ENCODE data around the gene RPUSD3.

The RPUSD3 gene

DNA sequence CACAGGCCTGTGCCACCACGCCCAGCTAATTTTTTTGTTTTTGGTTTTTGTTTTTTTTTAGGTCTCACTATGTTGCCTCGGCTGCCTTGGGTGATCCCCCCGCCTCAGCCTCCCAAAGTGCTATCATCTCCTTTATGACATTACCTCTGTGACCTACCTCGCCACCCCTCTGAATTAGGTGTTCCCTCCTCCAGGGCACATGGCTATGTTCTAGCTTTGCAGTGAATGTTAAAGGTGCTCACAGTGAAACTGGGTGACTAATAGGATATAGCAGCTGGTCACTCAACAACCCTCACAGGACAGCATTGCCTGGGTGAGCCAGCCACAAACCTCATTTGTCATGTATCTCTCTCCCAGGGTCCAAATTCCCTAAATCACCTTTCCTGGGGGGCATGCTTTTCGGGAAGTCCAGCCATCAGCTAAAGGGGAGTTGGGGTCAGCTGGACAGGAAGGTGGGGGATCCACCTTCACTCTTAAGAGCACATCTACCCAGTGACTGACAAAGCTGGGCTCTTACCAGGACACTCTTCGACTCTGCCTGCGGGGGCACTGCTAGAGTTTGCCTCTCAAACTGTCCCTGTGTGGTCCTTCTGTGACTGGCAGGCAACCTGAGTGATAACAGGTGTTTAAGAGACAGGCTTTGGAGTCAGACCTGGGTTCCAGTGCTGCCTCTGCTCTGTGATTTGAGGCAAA, 35.3 kb downstream of the RPUSD3 start:
- Histone ChIP-seq H3K36me3 (ENCODE audit: control insufficient read depth, insufficient read depth, low read length) (peaks cover 31% of the 10 kb centered on the region), H3K27me3 (ENCODE audit: control insufficient read depth, insufficient read depth, low read length) (peaks cover 14% of the 10 kb centered on the region), H3K9me3 (ENCODE audit: control insufficient read depth, insufficient read depth, low read length) (no peaks in the 10 kb centered on the region), H3K4me1 (ENCODE audit: control insufficient read depth, insufficient read depth, low read length) (peaks cover 8% of the 10 kb centered on the region), H3K9ac (ENCODE audit: low read depth, low read length) (no peak overlapping the region), H3K4me3 (ENCODE audit: low read depth, low read length) (no peak overlapping the region)

- Histone ChIP-seq H3K36me3 (ENCODE audit: control insufficient read depth, insufficient read depth, low read length) (peaks cover 36% of the 10 kb centered on the region), H3K4me1 (ENCODE audit: control insufficient read depth, insufficient read depth, low read length) (peaks cover 8% of the 10 kb centered on the region), H3K9ac (ENCODE audit: low read depth, low read length) (no peak overlapping the region), H3K27me3 (ENCODE audit: control insufficient read depth, insufficient read depth, low read length) (peaks cover 14% of the 10 kb centered on the region), H3K9me3 (ENCODE audit: control insufficient read depth, insufficient read depth, low read length) (no peaks in the 10 kb centered on the region), H3K4me3 (ENCODE audit: low read depth, low read length) (no peak overlapping the region)
These were observed 35.8 kb downstream of the RPUSD3 start for GRCh38 chr3:9807981-9808344.

GRCh38 chr3:9806688-9807589, 36.9 kb downstream of the RPUSD3 start:
- peaks cover 36% of the 10 kb centered on the region for H3K36me3 ChIP-seq (ENCODE audit: control insufficient read depth, insufficient read depth, low read length)
- peaks cover 8% of the 10 kb centered on the region for H3K4me1 ChIP-seq (ENCODE audit: control insufficient read depth, insufficient read depth, low read length)
- H3K9ac ChIP-seq (ENCODE audit: low read depth, low read length), result no peak overlapping the region
- H3K9me3 ChIP-seq (ENCODE audit: control insufficient read depth, insufficient read depth, low read length), result no peaks in the 10 kb centered on the region
- peaks cover 14% of the 10 kb centered on the region for H3K27me3 ChIP-seq (ENCODE audit: control insufficient read depth, insufficient read depth, low read length)
- no peak overlapping the region for H3K4me3 ChIP-seq (ENCODE audit: low read depth, low read length)

GRCh38 chr3:9806137-9806536, 37.7 kb downstream of the RPUSD3 start:
- peaks cover 7% of the 10 kb centered on the region for H3K27me3 ChIP-seq (ENCODE audit: control insufficient read depth, insufficient read depth, low read length)
- no peak overlapping the region for H3K9ac ChIP-seq (ENCODE audit: low read depth, low read length)
- no peak overlapping the region for H3K4me3 ChIP-seq (ENCODE audit: low read depth, low read length)
- peaks cover 43% of the 10 kb centered on the region for H3K36me3 ChIP-seq (ENCODE audit: control insufficient read depth, insufficient read depth, low read length)
- H3K9me3 ChIP-seq (ENCODE audit: control insufficient read depth, insufficient read depth, low read length), result no peaks in the 10 kb centered on the region
- H3K4me1 ChIP-seq (ENCODE audit: control insufficient read depth, insufficient read depth, low read length), result peaks cover 8% of the 10 kb centered on the region

- H3K4me1 ChIP-seq (ENCODE audit: control insufficient read depth, insufficient read depth, low read length), result peaks cover 4% of the 10 kb centered on the region
- no peak overlapping the region for H3K4me3 ChIP-seq (ENCODE audit: low read depth, low read length)
- H3K27me3 ChIP-seq (ENCODE audit: control insufficient read depth, insufficient read depth, low read length), result no peaks in the 10 kb centered on the region
- H3K9me3 ChIP-seq (ENCODE audit: control insufficient read depth, insufficient read depth, low read length), result no peaks in the 10 kb centered on the region
- no peak overlapping the region for H3K9ac ChIP-seq (ENCODE audit: low read depth, low read length)
- H3K36me3 ChIP-seq (ENCODE audit: control insufficient read depth, insufficient read depth, low read length), result peaks cover 52% of the 10 kb centered on the region
These were observed 38.8 kb downstream of the RPUSD3 start for GRCh38 chr3:9804996-9805395.

DNA sequence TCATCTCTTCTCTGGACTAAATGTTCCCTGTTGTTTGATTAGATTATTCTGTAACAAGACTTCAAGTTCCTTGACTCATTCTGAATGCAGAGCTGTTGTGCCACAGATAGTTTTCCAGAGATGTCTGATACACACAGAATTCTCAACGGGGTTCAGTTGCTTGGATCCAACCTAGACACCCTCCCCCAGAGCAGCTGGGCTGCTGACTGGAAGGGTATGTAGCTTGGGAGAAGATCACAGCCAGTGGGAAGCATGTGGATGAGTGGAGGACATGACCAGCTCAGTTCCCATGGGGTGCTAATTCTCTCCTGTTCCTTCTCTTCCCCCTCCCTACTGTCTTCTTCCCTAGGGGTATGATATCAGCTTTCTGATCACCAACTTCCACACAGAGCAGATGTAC, 40.3 kb downstream of the RPUSD3 start:
- peaks cover 58% of the 10 kb centered on the region for H3K36me3 ChIP-seq (ENCODE audit: control insufficient read depth, insufficient read depth, low read length)
- H3K9me3 ChIP-seq (ENCODE audit: control insufficient read depth, insufficient read depth, low read length), result no peaks in the 10 kb centered on the region
- H3K27me3 ChIP-seq (ENCODE audit: control insufficient read depth, insufficient read depth, low read length), result no peaks in the 10 kb centered on the region
- H3K9ac ChIP-seq (ENCODE audit: low read depth, low read length), result no peak overlapping the region
- no peak overlapping the region for H3K4me3 ChIP-seq (ENCODE audit: low read depth, low read length)
- no peaks in the 10 kb centered on the region for H3K4me1 ChIP-seq (ENCODE audit: control insufficient read depth, insufficient read depth, low read length)

- H3K36me3 ChIP-seq (ENCODE audit: control insufficient read depth, insufficient read depth, low read length), result peaks cover 52% of the 10 kb centered on the region
These were observed 43.3 kb downstream of the RPUSD3 start for GRCh38 chr3:9800529-9800928.

DNA sequence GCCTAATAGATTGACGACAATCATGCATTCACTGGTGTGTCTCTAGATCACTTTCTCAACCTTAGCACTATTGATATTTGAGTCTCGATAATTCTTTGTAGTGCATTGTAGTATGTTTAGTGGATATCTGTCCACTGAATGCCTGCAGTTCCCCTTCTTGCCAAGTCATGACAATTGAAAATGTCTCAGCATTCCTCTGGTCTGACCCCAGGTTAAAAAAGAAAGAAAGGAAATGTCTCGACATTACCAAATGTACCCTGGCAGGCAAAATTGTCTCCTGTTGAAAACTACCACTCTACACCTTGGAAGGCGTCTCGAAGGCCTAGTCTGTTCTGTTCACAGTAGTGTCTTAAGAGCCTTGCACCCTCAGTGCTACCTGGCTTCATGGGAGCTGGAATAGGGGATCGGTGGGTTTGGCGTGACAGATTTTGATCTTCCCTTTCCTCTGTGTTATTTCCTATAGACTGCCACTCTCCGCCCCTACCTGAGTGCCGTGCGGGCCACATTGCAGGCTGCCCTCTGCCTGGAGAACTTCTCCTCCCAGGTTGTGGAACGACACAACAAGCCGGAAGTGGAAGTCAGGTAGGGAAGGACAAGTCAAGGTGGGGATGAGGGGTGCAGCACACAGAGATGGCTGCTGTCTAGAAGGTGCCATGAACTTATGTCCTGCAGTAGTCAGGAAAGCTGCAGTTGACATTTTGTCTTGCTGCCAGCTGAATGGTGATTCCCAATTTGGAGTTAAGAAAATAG, 46.4 kb downstream of the RPUSD3 start:
- no peaks in the 10 kb centered on the region for H3K27me3 ChIP-seq (ENCODE audit: control insufficient read depth, insufficient read depth, low read length)
- H3K4me1 ChIP-seq (ENCODE audit: control insufficient read depth, insufficient read depth, low read length), result no peaks in the 10 kb centered on the region
- no peak overlapping the region for H3K9ac ChIP-seq (ENCODE audit: low read depth, low read length)
- peaks cover 29% of the 10 kb centered on the region for H3K36me3 ChIP-seq (ENCODE audit: control insufficient read depth, insufficient read depth, low read length)
- H3K9me3 ChIP-seq (ENCODE audit: control insufficient read depth, insufficient read depth, low read length), result no peaks in the 10 kb centered on the region
- H3K4me3 ChIP-seq (ENCODE audit: low read depth, low read length), result no peak overlapping the region

More at GRCh38 chr3:9800529-9800928, 43.3 kb downstream of the RPUSD3 start:
- H3K4me3 ChIP-seq (ENCODE audit: low read depth, low read length), result no peak overlapping the region
- no peak overlapping the region for H3K9ac ChIP-seq (ENCODE audit: low read depth, low read length)
- H3K4me1 ChIP-seq (ENCODE audit: control insufficient read depth, insufficient read depth, low read length), result no peaks in the 10 kb centered on the region
- no peaks in the 10 kb centered on the region for H3K27me3 ChIP-seq (ENCODE audit: control insufficient read depth, insufficient read depth, low read length)
- H3K9me3 ChIP-seq (ENCODE audit: control insufficient read depth, insufficient read depth, low read length), result no peaks in the 10 kb centered on the region

- H3K27me3 ChIP-seq (ENCODE audit: control insufficient read depth, insufficient read depth, low read length), result no peaks in the 10 kb centered on the region
- H3K4me3 ChIP-seq (ENCODE audit: low read depth, low read length), result no peak overlapping the region
- H3K4me1 ChIP-seq (ENCODE audit: control insufficient read depth, insufficient read depth, low read length), result no peaks in the 10 kb centered on the region
- H3K36me3 ChIP-seq (ENCODE audit: control insufficient read depth, insufficient read depth, low read length), result peaks cover 18% of the 10 kb centered on the region
- H3K9ac ChIP-seq (ENCODE audit: low read depth, low read length), result no peak overlapping the region
- no peaks in the 10 kb centered on the region for H3K9me3 ChIP-seq (ENCODE audit: control insufficient read depth, insufficient read depth, low read length)
These were observed 48.6 kb downstream of the RPUSD3 start for GRCh38 chr3:9795207-9795606.

GRCh38 chr3:9794400-9794799, 49.4 kb downstream of the RPUSD3 start:
- H3K4me3 ChIP-seq (ENCODE audit: low read depth, low read length), result no peak overlapping the region
- H3K4me1 ChIP-seq (ENCODE audit: control insufficient read depth, insufficient read depth, low read length), result no peaks in the 10 kb centered on the region
- no peaks in the 10 kb centered on the region for H3K9me3 ChIP-seq (ENCODE audit: control insufficient read depth, insufficient read depth, low read length)
- no peaks in the 10 kb centered on the region for H3K27me3 ChIP-seq (ENCODE audit: control insufficient read depth, insufficient read depth, low read length)
- H3K9ac ChIP-seq (ENCODE audit: low read depth, low read length), result no peak overlapping the region
- H3K36me3 ChIP-seq (ENCODE audit: control insufficient read depth, insufficient read depth, low read length), result peaks cover 15% of the 10 kb centered on the region

DNA sequence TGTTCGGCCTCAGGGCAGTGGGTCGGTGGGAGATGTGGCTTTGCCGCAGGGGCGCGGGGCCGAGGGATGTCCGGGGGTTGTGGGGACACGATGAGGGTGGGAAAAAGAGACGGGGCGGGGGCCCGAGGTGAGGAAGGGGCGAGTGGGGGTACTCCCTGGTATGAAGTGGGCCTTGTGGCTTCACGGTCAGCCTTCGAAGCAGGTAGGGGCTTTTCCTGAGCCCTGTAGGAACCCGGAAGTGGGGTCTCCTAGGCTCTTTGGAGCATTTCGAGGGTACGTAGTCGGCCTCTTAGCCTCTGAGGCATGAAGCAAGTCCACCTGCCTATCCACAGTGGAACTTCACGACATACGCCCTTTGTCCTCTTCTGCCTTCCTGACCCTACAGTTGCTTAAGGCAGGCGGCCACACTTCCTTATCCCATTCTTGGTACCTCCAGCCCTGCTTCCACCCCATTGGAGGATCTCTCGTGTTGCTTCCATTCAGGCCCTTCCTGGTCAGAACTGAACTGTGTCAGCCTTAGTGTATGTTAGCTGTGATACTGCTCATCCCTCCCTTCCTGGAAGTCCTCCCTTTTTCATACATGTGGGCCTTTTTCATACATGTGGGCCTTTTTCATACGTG, 50.5 kb downstream of the RPUSD3 start:
- no peaks in the 10 kb centered on the region for H3K27me3 ChIP-seq (ENCODE audit: control insufficient read depth, insufficient read depth, low read length)
- peaks cover 18% of the 10 kb centered on the region for H3K36me3 ChIP-seq (ENCODE audit: control insufficient read depth, insufficient read depth, low read length)
- peak overlapping the region; percentile 99 for H3K4me3 ChIP-seq (ENCODE audit: low read depth, low read length)
- H3K9me3 ChIP-seq (ENCODE audit: control insufficient read depth, insufficient read depth, low read length), result no peaks in the 10 kb centered on the region
- H3K4me1 ChIP-seq (ENCODE audit: control insufficient read depth, insufficient read depth, low read length), result no peaks in the 10 kb centered on the region
- peak overlapping the region; percentile 100 for H3K9ac ChIP-seq (ENCODE audit: low read depth, low read length)

All from iPS-15b (cell line).